ENCODE measurements around the gene RNF13.

RNF13 gene

GRCh38 chr3:149959443-149959842 is 146.4 kb downstream of the RNF13 start:
- H3K4me1 ChIP-seq (ENCODE audit: control insufficient read depth, insufficient read depth, low read length): peaks cover 43% of the 10 kb centered on the region
- no peaks in the 10 kb centered on the region for H3K27me3 ChIP-seq (ENCODE audit: control insufficient read depth, insufficient read depth, low read length)
- H3K9ac ChIP-seq (ENCODE audit: low read depth, low read length): no peak overlapping the region
- H3K9me3 ChIP-seq (replicated peaks; ENCODE audit: low read length): no peaks in the 10 kb centered on the region
- H3K4me3 ChIP-seq (ENCODE audit: low read length): no peak overlapping the region
- peak overlapping the region; percentile 19 for H3K4me2 ChIP-seq (ENCODE audit: low read length)
- peaks cover 27% of the 10 kb centered on the region for H3K36me3 ChIP-seq (ENCODE audit: insufficient read depth, low read length)

- Histone ChIP-seq H3K4me1 (ENCODE audit: control insufficient read depth, insufficient read depth, low read length) (peaks cover 46% of the 10 kb centered on the region), H3K27me3 (ENCODE audit: control insufficient read depth, insufficient read depth, low read length) (no peaks in the 10 kb centered on the region), H3K36me3 (ENCODE audit: insufficient read depth, low read length) (peaks cover 35% of the 10 kb centered on the region), H3K4me2 (ENCODE audit: low read length) (no peak overlapping the region), H3K4me3 (ENCODE audit: low read length) (no peak overlapping the region), H3K9me3 (replicated peaks; ENCODE audit: low read length) (no peaks in the 10 kb centered on the region), H3K9ac (ENCODE audit: low read depth, low read length) (no peak overlapping the region)
Measured at GRCh38 chr3:149963485-149963884, 150.5 kb downstream of the RNF13 start.

GRCh38 chr3:149964291-149964690 is 151.3 kb downstream of the RNF13 start:
- Histone ChIP-seq H3K4me1 (ENCODE audit: control insufficient read depth, insufficient read depth, low read length) (peaks cover 38% of the 10 kb centered on the region), H3K9me3 (replicated peaks; ENCODE audit: low read length) (no peaks in the 10 kb centered on the region), H3K4me3 (ENCODE audit: low read length) (no peak overlapping the region), H3K36me3 (ENCODE audit: insufficient read depth, low read length) (peaks cover 35% of the 10 kb centered on the region), H3K27me3 (ENCODE audit: control insufficient read depth, insufficient read depth, low read length) (no peaks in the 10 kb centered on the region), H3K4me2 (ENCODE audit: low read length) (no peak overlapping the region), H3K9ac (ENCODE audit: low read depth, low read length) (no peak overlapping the region)

GRCh38 chr3:149965278-149965677 is 152.3 kb downstream of the RNF13 start:
- Histone ChIP-seq H3K4me3 (ENCODE audit: low read length) (no peak overlapping the region), H3K4me2 (ENCODE audit: low read length) (peak overlapping the region; percentile 7), H3K27me3 (ENCODE audit: control insufficient read depth, insufficient read depth, low read length) (no peaks in the 10 kb centered on the region), H3K9me3 (replicated peaks; ENCODE audit: low read length) (no peaks in the 10 kb centered on the region), H3K9ac (ENCODE audit: low read depth, low read length) (no peak overlapping the region), H3K4me1 (ENCODE audit: control insufficient read depth, insufficient read depth, low read length) (peaks cover 32% of the 10 kb centered on the region), H3K36me3 (ENCODE audit: insufficient read depth, low read length) (peaks cover 35% of the 10 kb centered on the region)

GRCh38 chr3:149967086-149967685 is 154.2 kb downstream of the RNF13 start:
- peak overlapping the region; percentile 93 for H3K9ac ChIP-seq (ENCODE audit: low read depth, low read length)
- H3K4me2 ChIP-seq (ENCODE audit: low read length): peak overlapping the region; percentile 83
- peaks cover 36% of the 10 kb centered on the region for H3K4me1 ChIP-seq (ENCODE audit: control insufficient read depth, insufficient read depth, low read length)
- peak overlapping the region; percentile 71 for H3K4me3 ChIP-seq (ENCODE audit: low read length)
- peaks cover 30% of the 10 kb centered on the region for H3K36me3 ChIP-seq (ENCODE audit: insufficient read depth, low read length)
- H3K9me3 ChIP-seq (replicated peaks; ENCODE audit: low read length): no peaks in the 10 kb centered on the region
- no peaks in the 10 kb centered on the region for H3K27me3 ChIP-seq (ENCODE audit: control insufficient read depth, insufficient read depth, low read length)

GRCh38 chr3:149968216-149968615 is 155.2 kb downstream of the RNF13 start:
- Histone ChIP-seq H3K36me3 (ENCODE audit: insufficient read depth, low read length) (peaks cover 30% of the 10 kb centered on the region), H3K9ac (ENCODE audit: low read depth, low read length) (peak overlapping the region; percentile 93), H3K4me1 (ENCODE audit: control insufficient read depth, insufficient read depth, low read length) (peaks cover 38% of the 10 kb centered on the region), H3K9me3 (replicated peaks; ENCODE audit: low read length) (no peaks in the 10 kb centered on the region), H3K27me3 (ENCODE audit: control insufficient read depth, insufficient read depth, low read length) (no peaks in the 10 kb centered on the region), H3K4me2 (ENCODE audit: low read length) (peak overlapping the region; percentile 83), H3K4me3 (ENCODE audit: low read length) (peak overlapping the region; percentile 71)

GRCh38 chr3:149969110-149969939 is 156.3 kb downstream of the RNF13 start:
- H3K4me3 ChIP-seq (ENCODE audit: low read length): peak overlapping the region; percentile 71
- no peaks in the 10 kb centered on the region for H3K27me3 ChIP-seq (ENCODE audit: control insufficient read depth, insufficient read depth, low read length)
- H3K9ac ChIP-seq (ENCODE audit: low read depth, low read length): peak overlapping the region; percentile 93
- H3K9me3 ChIP-seq (replicated peaks; ENCODE audit: low read length): no peaks in the 10 kb centered on the region
- peak overlapping the region; percentile 83 for H3K4me2 ChIP-seq (ENCODE audit: low read length)
- H3K4me1 ChIP-seq (ENCODE audit: control insufficient read depth, insufficient read depth, low read length): peaks cover 33% of the 10 kb centered on the region
- H3K36me3 ChIP-seq (ENCODE audit: insufficient read depth, low read length): peaks cover 30% of the 10 kb centered on the region

- Histone ChIP-seq H3K9ac (ENCODE audit: low read depth, low read length) (peak overlapping the region; percentile 93), H3K27me3 (ENCODE audit: control insufficient read depth, insufficient read depth, low read length) (no peaks in the 10 kb centered on the region), H3K4me3 (ENCODE audit: low read length) (peak overlapping the region; percentile 71), H3K4me1 (ENCODE audit: control insufficient read depth, insufficient read depth, low read length) (peaks cover 26% of the 10 kb centered on the region), H3K9me3 (replicated peaks; ENCODE audit: low read length) (no peaks in the 10 kb centered on the region), H3K4me2 (ENCODE audit: low read length) (peak overlapping the region; percentile 83), H3K36me3 (ENCODE audit: insufficient read depth, low read length) (peaks cover 22% of the 10 kb centered on the region)
Measured at GRCh38 chr3:149969940-149970715, 157.1 kb downstream of the RNF13 start.

GRCh38 chr3:149970716-149971402 is 157.8 kb downstream of the RNF13 start, which contains the start of gene PFN2:
TSS of gene PFN2 (minus strand) at chr3:149970895. CDS start at chr3:149970856, 39 bp downstream.
- Histone ChIP-seq H3K27me3 (ENCODE audit: control insufficient read depth, insufficient read depth, low read length) (no peaks in the 10 kb centered on the region), H3K9me3 (replicated peaks; ENCODE audit: low read length) (no peaks in the 10 kb centered on the region), H3K9ac (ENCODE audit: low read depth, low read length) (peak within 1 kb of the TSS; percentile 93), H3K4me2 (ENCODE audit: low read length) (peak within 1 kb of the TSS; percentile 92), H3K36me3 (ENCODE audit: insufficient read depth, low read length) (peaks cover 15% of the 10 kb centered on the region), H3K4me3 (ENCODE audit: low read length) (peak within 1 kb of the TSS; percentile 71), H3K4me1 (ENCODE audit: control insufficient read depth, insufficient read depth, low read length) (peaks cover 23% of the 10 kb centered on the region)

- Histone ChIP-seq H3K9ac (ENCODE audit: low read depth, low read length) (peak overlapping the region; percentile 93), H3K27me3 (ENCODE audit: control insufficient read depth, insufficient read depth, low read length) (no peaks in the 10 kb centered on the region), H3K9me3 (replicated peaks; ENCODE audit: low read length) (no peaks in the 10 kb centered on the region)
Measured at GRCh38 chr3:149971403-149972075, 158.5 kb downstream of the RNF13 start.

More at GRCh38 chr3:149971403-149972075, 158.5 kb downstream of the RNF13 start:
- peak overlapping the region; percentile 71 for H3K4me3 ChIP-seq (ENCODE audit: low read length)
- peak overlapping the region; percentile 92 for H3K4me2 ChIP-seq (ENCODE audit: low read length)
- H3K4me1 ChIP-seq (ENCODE audit: control insufficient read depth, insufficient read depth, low read length): peaks cover 23% of the 10 kb centered on the region
- peaks cover 9% of the 10 kb centered on the region for H3K36me3 ChIP-seq (ENCODE audit: insufficient read depth, low read length)
